NCI-H187 (cell line): ENCODE data around the gene POU4F1.
A peak's percentile ranks its signal among the peaks of the same experiment; 100 is the strongest.

Source experiments
- DNase-seq, 2 experiments: peaks; one replicate each; lab custom pipeline; 2025; lab: John Stamatoyannopoulos, UW

POU4F1 gene

DNA sequence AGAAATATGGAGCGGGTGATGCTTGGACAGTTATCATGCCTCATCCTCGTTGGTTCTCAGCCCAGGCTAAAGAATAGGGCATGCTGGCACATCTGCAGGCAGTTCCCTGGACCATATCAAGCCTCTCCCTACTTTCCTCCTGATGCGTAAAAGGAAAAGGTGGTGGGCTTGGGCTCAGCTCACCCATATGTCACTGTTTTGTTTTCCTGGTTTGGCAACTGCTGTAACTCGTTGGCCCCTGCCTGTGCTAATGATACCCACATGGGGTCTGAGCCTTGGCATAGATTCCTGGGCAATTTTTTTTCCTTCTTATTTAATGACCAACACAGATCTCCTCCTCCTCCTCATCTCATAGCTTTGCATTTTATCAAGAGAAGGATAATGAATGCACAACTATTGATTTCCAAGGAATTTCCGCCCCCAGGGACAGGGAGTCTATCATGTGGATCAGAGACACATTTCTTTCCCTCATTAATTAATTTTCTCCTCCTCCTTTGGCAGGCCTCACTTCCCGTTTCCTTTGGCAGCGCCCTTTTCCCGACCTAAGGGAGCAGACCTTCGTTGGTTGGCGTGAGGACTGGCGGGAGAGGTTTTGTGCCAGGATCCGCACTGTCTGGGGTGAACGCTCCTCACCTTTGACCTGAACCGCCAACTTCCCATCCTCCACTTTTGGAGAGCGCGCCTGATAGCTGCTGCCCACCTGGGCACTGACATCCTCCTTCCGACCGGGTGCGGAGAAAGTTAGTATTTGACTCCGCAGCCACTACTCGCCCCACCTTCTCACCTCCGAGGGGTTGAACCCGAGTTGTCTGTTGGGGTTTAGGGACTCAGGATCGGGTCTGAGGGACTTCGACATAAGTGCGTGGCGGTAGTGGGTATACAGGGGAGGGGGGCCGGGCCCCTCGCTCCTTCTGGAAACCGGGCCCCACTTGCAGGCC, 3.4 kb upstream of the POU4F1 start:
- DNase-seq: no peak

DNA sequence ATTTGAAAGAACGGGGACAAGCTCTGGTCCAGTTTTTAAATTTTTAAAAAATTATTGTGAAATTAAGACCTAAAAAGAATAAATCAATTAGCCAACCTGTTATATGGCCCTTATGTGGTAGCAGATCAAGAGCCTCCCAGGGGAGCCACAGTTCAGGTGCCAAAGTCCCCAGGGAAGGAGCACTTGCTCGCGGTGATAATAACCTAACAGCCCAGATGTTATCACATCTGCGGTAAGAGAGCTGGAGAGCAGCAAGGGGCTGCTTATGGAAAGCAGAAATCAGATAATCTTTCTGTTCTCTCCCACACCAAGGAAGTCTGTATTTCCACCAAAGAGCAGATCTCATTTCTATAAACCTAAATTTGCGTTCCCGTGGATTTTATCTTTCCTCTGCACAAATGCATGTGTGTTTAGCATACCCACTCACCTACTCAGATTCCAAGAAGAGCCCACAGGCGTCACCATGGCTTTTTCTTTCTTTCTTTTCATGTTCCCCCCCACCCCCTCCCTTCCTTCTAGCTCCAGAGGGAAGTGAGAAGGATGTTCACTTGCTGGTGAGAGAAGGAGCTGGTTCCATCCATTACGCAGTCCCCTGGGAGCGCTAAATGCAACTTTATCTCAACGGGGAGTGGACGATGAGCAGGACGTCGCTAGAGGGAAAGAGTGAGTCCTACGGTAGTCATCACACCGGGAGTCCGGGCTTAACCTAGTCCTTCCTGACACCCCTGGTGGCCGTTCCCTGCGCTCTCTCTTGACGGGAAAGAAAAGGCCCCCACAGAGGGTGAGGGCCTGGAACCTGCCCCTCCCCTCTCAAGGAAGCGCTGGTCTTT, 1.6 kb upstream of the POU4F1 start:
- peak; percentile 80 to 88 for DNase-seq

DNA sequence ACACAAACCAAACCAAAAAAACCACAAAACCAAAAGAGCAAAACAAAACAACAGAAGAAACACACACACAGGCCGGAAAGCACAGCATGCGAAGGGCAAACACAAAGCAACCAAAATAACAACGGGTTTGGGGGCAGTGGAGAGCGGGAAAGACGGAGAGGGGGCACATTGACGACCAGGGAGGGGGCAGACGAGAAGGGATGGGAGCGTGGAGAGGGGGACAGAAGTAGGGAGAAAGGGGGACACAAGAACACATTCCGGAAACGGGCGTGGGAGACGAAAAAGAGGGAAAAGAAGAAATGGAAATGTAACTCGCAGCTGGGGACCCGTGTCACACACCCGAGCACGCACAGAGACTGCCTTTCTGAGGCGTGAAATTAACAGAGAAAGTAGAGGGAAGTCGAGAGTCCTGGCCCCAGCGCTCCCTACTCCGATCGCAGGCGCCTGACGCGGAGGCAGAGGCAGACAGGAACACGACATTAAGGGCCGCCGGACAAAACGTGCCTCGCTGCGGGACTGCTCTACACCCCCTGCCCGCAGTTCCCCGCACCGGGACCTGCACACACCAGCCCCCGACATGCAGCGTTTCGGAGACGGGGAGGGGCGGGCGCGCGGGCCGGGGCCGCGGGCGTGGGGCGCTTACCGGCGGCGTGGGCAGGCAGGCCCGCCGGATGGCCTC, 652 bp downstream of the POU4F1 start:
- peak in 1 of 2 experiments; percentile 50 for DNase-seq

DNA sequence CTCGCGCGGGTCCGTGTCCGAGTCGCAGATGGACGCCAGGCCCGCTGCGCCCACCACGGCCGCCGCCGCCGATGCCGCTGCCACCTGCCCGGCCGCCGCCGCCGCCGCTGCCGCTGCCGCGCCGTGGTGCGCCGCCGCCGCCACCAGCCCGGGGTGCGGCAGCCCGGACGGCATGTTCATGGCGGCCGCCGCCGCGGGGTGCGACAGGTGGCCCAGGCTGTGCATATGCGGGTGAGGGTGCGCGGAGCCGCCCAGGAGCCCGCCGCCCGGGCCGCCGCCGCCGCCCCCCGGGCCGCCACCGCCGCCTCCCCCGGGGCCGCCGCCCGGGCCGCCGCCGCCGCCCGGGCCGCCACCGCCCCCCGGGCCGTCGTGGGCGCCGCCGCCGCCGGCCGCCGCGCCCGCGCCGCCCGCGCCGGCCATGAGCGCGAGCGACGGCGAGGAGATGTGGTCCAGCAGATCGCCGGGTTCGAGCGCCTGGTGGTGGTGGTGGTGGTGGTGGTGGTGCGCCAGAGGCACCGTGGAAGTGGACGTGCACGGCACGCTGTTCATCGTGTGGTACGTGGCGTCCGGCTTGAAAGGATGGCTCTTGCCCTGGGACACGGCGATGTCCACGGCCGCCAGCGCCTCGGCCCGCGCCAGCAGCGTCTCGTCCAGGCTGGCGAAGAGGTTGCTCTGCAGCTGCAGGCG, 1.3 kb downstream of the POU4F1 start:
- no peak for DNase-seq

DNA sequence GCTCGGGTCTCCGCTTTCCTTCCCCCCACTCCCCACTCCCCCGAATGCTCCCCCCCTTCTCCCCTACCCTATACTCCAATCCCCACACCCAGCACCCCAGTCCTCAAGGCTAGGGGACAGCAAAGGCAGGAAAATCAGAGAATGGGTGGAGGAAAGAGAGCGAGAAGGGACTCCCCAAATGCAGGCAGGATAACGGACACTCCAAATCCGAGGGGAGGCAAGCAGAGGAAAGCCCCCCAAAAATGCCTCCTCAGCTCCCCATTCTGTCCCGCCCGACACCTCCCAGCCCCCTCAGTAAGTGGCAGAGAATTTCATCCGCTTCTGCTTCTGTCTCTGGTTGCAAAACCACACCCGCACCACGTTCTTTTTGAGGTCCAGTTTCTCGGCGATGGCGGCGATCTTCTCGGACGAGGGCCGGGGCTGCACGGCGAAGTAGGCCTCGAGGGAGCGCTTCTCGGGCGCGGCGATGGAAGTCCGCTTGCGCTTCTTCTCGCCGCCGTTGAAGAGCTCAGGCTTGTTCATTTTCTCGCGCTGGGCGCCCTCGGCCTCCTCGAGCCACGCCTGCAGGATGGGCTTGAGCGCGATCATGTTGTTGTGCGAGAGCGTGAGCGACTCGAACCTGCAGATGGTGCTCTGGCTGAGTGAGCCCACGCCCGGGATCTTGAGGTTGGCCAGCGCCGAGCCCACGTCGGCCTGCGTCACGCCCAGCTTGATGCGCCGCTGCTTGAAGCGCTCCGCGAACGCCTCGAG, 2.1 kb downstream of the POU4F1 start:
- DNase-seq: peak in 1 of 2 experiments; percentile 25

DNA sequence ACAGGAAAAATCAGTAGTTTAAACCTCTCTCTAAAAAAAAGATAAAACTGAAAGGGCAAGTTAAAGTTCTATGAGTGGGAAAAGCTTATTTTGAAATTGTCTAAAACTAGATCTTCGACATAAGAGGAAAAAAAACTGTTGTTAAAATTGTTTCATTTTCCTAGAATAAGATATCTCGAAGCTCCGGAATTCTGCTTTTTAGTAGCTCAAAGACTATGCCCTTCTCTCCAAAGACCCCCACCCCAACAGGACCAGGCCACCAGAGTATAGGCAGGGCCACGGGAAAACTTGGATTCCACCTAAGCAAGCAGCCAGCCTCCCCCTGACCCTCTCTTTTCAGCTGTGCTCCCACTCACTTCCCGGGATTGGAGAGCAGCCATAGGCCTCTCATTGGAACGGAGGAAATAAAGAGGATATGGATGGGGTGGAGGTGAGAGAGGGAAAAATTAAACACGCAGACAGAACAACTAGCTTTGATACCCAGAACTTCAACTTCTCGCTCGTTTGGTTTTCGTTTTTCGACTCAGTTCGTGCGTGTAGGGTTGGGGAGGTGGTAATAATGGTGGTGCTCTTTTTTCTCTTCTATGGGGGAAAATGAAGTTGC, 3.0 kb downstream of the POU4F1 start:
- no peak for DNase-seq

DNA sequence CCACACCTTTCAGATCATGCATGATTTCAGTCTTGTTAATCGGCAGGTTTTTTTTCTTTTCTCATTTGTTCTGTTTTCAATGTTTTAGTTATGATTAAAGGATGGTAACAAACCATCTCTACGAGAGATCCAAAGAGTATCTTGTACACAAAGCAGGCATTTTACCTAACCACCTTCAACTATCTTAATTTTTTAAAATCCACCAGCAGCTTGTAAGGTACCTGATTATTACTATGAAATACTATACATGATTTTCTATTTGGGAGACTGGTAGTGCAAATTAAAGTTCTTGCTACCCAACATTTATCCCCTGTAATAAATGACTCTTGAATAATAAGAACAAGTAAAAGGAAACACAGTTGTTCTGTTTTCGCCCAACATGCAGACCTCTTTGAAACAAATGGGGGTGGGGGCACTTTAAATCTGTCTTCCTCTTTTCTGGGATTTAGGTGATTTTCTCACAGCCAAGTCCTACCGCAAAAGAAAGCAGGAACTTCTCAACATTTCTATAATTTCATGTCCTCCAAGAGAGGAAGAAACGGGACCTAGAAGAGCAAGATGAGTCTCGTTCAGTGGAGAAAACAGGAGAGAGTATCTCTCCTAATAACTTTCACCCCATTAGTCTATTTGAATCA, 3.6 kb downstream of the POU4F1 start:
- DNase-seq: no peak

DNA sequence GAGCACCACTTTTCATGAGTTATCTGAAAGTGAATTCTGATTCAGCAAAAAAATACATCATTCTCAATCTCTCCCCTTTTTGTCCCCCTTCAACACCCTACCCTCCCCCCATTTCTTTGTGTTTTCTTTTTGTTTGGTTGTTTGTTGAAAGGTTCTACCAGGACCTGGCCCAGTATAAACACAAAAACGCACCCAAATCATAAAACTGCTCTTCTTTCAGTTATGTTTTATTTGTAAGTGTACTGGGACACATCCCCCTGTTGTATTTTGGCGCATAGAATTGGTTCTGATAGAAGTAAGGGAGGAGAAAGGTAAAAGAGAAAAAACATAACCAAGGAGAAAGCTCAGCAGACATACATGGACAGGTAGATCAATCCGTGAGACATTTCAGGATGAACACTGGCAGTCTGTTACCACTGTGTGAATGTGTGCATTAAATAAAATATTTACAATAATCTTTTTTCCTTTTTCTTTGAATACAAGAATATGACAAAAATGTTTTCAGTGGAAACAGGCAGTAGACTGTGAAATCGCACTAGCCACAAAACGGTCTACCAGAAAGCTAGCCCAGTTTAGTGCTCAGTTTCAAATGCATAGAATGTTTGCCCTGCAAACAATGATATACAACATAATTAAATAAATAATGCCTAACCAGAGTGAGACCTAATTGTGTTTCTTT, 4.2 kb downstream of the POU4F1 start:
- no peak for DNase-seq

DNA sequence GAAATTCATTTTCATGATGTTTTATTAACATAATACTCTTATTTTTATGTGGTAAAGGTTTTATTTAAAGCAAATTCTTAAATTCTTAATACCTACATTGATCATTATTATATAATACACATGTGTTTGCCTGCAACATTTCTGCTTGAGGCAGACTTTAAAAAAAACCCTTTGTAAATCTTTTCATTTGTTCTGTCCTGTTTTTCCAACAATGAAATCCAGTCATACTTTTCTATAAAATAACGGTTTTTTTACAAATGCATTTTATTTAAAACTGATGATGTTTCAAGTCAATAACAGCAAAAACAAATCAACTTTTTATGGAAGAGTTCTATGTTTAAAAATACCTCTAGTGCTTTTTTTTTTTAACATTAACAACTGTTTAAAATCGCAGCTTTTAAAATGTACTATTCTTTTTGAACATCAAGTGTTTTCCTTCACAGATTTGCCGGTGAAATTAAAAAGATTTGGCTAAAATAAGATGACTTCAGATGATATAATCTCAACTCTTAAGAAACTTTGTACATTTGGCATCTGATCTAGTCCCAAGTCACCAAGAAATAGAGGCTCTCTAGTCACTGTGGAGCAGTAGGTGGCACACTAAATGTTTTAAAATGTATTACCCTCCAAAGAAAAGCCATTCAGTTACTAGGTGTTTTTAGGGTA, 5.1 kb downstream of the POU4F1 start:
- no peak for DNase-seq

DNA sequence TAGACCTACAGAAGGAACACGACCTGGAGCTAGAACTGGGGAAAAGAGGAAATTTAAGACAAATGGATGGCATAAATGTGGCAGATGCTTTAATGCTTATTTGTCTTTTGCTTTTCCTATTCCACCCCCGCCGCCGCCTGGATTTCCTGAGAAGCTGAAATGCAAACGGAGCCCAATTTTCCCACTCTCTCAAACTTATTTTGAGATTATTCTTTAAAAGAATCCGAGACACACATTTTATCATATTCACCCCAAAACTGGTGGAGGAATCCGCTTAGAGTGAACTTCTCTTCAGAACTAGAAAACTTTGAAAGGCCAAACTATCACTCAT, 5.8 kb downstream of the POU4F1 start:
- DNase-seq: no peak

DNA sequence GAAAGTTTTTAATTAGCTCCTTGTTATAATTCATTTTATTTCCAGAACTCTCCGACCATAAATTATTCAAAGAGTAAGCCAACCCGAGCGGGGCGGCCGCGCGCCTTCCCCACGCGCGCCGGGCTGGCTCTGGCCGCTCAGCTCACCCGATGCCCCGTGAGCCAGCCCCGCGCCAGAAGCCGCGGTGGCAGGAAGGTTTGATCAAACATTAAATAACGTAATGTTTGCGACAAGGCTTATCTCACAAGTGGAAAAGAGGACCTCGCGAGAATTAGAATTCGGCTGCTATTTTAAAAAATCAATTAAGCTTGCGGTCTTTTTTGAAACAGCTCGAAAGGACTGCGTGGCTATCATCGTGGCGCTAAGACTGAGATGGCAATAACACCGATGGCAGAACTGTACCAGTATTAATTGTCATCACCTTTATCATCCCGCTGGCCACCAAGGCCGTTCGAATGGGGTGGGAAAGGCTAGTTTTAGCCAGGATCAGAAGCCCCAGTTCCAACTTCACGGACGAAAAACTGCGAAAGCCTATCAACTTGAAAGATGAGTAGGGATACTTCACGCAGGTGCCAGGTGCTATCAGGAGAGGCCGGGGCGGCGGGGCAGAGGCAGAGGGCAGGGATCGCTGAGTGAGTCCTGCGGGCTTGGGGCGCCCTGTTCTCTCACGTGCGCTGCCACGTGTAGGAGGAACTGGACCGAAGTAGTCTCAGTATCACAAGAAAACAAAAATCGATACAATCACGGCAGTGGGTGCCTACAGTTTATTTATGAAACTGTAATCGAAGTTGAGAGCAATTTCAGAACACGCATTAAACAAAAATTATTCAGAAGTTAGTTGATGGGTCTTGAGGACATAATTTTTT, 6.4 kb downstream of the POU4F1 start:
- no peak for DNase-seq

DNA sequence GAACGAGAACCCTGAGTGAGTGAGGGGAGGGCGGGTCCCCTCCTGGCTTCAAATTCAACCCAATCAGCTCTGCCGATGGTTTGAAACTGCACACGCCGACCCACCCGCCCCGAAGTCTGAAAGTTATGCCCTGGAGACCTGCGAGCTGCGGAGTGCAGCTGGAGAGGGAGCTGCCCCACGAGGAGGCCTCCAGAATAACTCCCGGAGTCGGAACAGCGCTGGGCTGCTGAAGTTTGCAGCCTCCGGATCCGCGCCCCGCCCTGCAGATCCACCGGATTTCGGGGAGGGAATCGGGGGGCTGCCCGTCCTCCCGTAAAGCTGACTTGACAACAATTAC, 7.0 kb downstream of the POU4F1 start:
- no peak for DNase-seq

DNA sequence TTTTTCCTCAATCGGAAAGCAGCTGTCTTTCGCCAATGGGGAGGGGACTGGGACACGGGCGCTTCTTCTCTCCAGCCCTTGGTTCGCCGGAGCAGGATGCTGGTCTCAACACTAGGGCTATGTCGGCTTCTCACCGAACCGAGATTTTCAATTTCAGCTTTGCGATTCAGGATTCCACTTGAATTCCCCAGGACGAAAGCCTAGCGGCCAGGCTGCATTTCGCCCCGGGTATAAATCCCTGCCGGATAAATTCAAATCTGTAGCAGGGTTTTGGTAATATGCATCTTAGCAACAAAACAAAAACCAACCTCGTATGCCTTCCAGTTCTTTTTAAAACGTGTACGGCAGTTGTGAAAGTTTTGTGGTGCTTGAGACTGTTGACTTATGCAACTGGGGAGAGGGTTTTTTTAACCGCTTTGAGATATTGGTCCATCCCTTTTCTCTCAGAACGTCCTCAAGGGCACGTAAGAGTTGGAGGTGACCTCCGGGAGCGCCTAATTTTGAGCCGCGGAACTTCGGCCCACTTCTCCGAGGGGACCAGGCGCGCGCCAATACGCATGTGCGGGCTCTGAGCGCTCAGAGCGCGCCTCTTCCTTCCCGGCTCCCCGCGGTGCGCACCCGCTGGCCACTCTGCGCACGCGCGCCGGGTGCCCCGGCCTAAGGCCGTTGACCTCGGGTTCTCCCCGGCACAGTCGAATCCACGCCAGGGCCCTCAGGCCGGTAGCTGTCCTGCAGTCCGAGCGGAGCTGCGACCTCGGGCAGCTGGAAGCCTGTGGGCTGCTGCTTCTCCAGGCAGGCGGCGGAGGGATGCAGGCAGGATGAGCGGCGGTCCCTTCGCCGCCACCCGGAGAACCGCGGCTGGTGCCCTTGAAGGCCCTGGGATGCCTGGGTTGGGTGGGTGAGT, 7.6 kb downstream of the POU4F1 start:
- no peak for DNase-seq

DNA sequence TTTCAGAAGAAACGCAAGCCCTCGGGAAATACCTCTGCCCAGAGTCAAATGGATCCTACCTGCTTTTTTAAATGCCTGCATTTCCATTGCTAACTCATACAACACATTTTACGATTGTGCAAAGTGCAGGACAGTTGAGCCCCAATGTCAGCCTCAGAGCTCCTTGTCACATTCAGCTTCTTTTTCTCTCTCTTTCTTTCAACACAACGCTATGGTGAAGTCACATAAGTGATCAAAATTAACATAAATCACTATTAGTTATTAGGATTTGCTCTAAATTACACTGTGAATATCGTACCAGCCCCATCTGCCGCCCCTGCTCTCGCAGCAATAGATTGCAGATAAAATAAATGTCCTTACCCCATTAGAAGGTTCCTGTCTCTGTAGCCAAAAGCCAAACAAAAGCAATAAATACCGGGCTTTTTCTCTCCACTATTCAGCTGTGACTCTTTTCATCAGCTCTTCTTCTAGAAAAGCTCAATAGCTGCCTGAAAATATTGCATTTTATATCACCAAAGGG, 8.8 kb downstream of the POU4F1 start:
- no peak for DNase-seq

DNA sequence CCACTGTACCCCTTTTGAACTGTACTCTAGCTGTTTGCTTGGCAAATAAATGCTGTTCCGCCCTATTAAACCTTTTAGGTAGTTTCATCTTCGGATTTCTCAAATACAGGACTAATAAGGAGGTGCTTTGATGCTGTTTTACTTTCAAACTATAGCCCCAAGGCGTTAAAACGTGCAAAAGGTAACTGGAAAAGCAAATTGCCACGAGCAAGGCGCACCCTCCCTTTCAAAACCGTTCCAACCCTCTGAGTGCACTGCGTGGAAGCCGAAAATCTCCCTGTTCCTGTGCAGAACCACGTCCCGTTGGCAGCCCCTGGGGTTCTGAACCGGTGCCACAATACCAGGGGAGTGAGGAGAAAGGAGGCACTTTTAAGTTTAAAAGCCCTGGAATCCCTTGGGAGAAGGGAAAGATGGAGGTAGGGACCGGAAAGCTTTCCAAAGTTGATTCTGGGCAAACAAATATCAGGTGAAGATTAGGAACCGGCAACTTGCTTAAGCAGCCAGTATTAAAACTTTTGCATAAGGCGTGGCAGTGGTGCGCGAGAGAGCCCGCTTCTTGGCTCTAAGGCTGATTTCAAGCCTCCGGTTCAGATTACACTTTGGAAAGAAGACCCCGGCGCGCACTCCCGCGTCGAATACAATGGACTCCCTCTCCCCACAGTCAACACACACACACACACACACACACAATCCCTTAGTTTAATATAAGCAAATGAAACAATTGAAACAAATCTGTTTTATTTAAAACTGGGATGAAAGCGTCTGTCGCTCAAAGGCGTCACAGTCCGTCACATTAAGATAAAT, 9.5 kb downstream of the POU4F1 start:
- DNase-seq: peak in 1 of 2 experiments; percentile 24

DNA sequence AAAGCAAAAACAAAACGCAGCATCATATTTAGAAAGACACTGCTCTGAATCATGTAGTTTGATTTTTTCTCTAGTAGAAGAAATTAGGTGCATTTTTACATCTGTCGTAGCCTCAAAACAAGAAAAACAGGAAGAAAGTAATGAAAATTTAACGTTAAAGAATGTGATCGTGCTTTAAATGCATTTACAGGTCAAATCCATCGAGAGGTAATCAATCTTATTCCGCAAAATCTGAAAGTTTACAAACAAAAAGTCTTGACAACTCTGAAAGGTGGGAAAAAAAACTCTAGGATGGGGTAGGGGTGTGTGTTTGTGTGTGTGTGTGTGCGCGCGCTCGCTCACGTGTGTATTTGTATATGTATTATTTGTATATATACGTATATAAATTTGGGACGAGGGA, 10.2 kb downstream of the POU4F1 start:
- DNase-seq: no peak
